ENCODE results near the gene ATP11C.

GRCh38 chrX:139930916-139931645, 1.8 kb downstream of the ATP11C start:
- TF ChIP-seq TAF1 (IDR thresholded peaks at IDR 0.05; ENCODE audit: low read depth, low read length) (no peak), POLR2A (IDR thresholded peaks at IDR 0.05; ENCODE audit: low read depth, low read length) (no peak), POLR2AphosphoS5 (IDR thresholded peaks at IDR 0.05; ENCODE audit: low read depth, low read length) (no peak), PAX5 (IDR thresholded peaks at IDR 0.05; ENCODE audit: insufficient read depth, low read length, severe bottlenecking) (no peak), POU2F2 (IDR thresholded peaks at IDR 0.05; ENCODE audit: low read depth, low read length) (no peak), SPI1 (IDR thresholded peaks at IDR 0.05; ENCODE audit: low read depth, low read length) (no peak)
